ENCODE data around the gene VARS2.
"Not testable (repeated sequence)": the region's sequence is repeated elsewhere in the genome, so short reads cannot be mapped to it uniquely, and the experiment has no call there.

VARS2 gene

GRCh38 chr6:30914076-30914853, at the start of gene VARS2:
VARS2 (plus strand) TSS chr6:30914238; CDS start chr6:30914837, 599 bp downstream.
- peak; percentile 88 for DNase-seq

GRCh38 chr6:30864325-30864724, 49.7 kb upstream of the VARS2 start:
- no peak for DNase-seq

- DNase-seq: not testable (repeated sequence)
Measured at GRCh38 chr6:30869241-30869749, 44.7 kb upstream of the VARS2 start.

GRCh38 chr6:30870546-30870945, 43.5 kb upstream of the VARS2 start:
- DNase-seq: no peak

GRCh38 chr6:30871592-30872183, 42.4 kb upstream of the VARS2 start:
- no peak for DNase-seq

GRCh38 chr6:30873137-30873640, 40.8 kb upstream of the VARS2 start:
- no peak for DNase-seq

GRCh38 chr6:30873795-30874194, 40.2 kb upstream of the VARS2 start:
- DNase-seq: not testable (repeated sequence)

- peak; percentile 41 for DNase-seq
Measured at GRCh38 chr6:30875244-30876038, 38.6 kb upstream of the VARS2 start.

- DNase-seq: no peak
Measured at GRCh38 chr6:30876039-30876730, 37.9 kb upstream of the VARS2 start.

GRCh38 chr6:30877419-30878262, 36.4 kb upstream of the VARS2 start:
- DNase-seq: peak; percentile 53

- DNase-seq: no peak
Measured at GRCh38 chr6:30879684-30880427, 34.2 kb upstream of the VARS2 start.

- no peak for DNase-seq
Measured at GRCh38 chr6:30880698-30881252, 33.3 kb upstream of the VARS2 start.

- DNase-seq: peak; percentile 15
Measured at GRCh38 chr6:30881392-30882203, 32.4 kb upstream of the VARS2 start.

- peak; percentile 56 for DNase-seq
Measured at GRCh38 chr6:30882204-30882758, 31.8 kb upstream of the VARS2 start.

- peak; percentile 89 for DNase-seq
Measured at GRCh38 chr6:30882759-30883684, 31.0 kb upstream of the VARS2 start.

- peak; percentile 76 for DNase-seq
Measured at GRCh38 chr6:30883685-30884520, 30.1 kb upstream of the VARS2 start, which contains the start of gene DDR1. DDR1 (plus strand) TSS chr6:30884519; CDS start chr6:30888730, 4,211 bp downstream.
